GM23338 (cell line): ENCODE measurements around the gene STX17. TPM values are rescaled to one million over a fixed set of nuclear protein-coding genes. Genes with fewer than 3 reads are reported as not detected.

Source experiments
- ATAC-seq: fragments of 200-7000 bp; cut with Tn5 transposase; 3 replicates; pipeline ENCODE4 v1.9.1; 2020
- DNase-seq: peaks from one replicate; pipeline ENCODE4 v3.0.0-alpha.2; 2015; ENCODE audit warnings: low spot score
- H2AFZ ChIP-seq: fragments of 200-600 bp; sonication (generic); 2 replicates; pipeline ENCODE4 v1.8.0; 2016; ENCODE audit warnings: antibody characterized with exemption, mild to moderate bottlenecking, moderate library complexity
- H3F3A ChIP-seq: fragments of 200-600 bp; sonication (generic); replicated peaks from 2 replicates; pipeline ENCODE4 v1.8.0; 2017; ENCODE audit warnings: antibody characterized with exemption, mixed run types, low read depth
- H3K27ac ChIP-seq: fragments of 200-600 bp; sonication (generic); 2 replicates; pipeline ENCODE4 v1.6.1; 2016; ENCODE audit warnings: low read depth
- H3K27me3 ChIP-seq: fragments of 200-600 bp; sonication (generic); 2 replicates; pipeline ENCODE4 v1.8.0; 2016; ENCODE audit warnings: mild to moderate bottlenecking, mixed run types, moderate library complexity; ENCODE audit not compliant: insufficient read depth
- H3K36me3 ChIP-seq: fragments of 200-600 bp; sonication (generic); 2 replicates; pipeline ENCODE4 v1.8.0; 2016; ENCODE audit warnings: mild to moderate bottlenecking; ENCODE audit not compliant: insufficient read depth
- H3K4me1 ChIP-seq: fragments of 200-600 bp; sonication (generic); 2 replicates; pipeline ENCODE4 v1.8.0; 2016; ENCODE audit warnings: mild to moderate bottlenecking, moderate library complexity; ENCODE audit not compliant: insufficient read depth
- H3K4me2 ChIP-seq: fragments of 200-600 bp; sonication (generic); 2 replicates; pipeline ENCODE4 v1.7.1; 2017; ENCODE audit warnings: mixed run types
- H3K4me3 ChIP-seq: fragments of 200-600 bp; sonication (generic); 2 replicates; pipeline ENCODE4 v1.6.1; 2016; ENCODE audit warnings: mixed run types
- H3K79me2 ChIP-seq: fragments of 200-600 bp; sonication (generic); replicated peaks from 2 replicates; pipeline ENCODE4 v1.8.0; 2017; ENCODE audit warnings: mild to moderate bottlenecking; ENCODE audit not compliant: insufficient read depth
- H3K9me2 ChIP-seq: fragments of 200-600 bp; sonication (generic); 2 replicates; pipeline ENCODE4 v1.8.0; 2017; ENCODE audit not compliant: insufficient read depth
- H4K20me1 ChIP-seq: fragments of 200-600 bp; sonication (generic); replicated peaks from 2 replicates; pipeline ENCODE4 v1.8.0; 2017; ENCODE audit warnings: mild to moderate bottlenecking; ENCODE audit not compliant: insufficient read depth
- H3K27ac Mint-ChIP-seq: 2 replicates; pipeline ENCODE4 v1.8.0; 2020; ENCODE audit warnings: inconsistent platforms, mild to moderate bottlenecking, moderate library complexity, mixed read lengths
- H3K27me3 Mint-ChIP-seq: 3 replicates; pipeline ENCODE4 v1.8.0; 2022; ENCODE audit warnings: low read depth, mild to moderate bottlenecking, moderate library complexity, mixed read lengths, inconsistent platforms; ENCODE audit not compliant: insufficient read depth, poor library complexity
- H3K36me3 Mint-ChIP-seq: 3 replicates; pipeline ENCODE4 v1.8.0; 2021; ENCODE audit warnings: low read depth, mild to moderate bottlenecking, inconsistent platforms, moderate library complexity, mixed read lengths
- H3K4me1 Mint-ChIP-seq: 3 replicates; pipeline ENCODE4 v1.8.0; 2020; ENCODE audit warnings: mild to moderate bottlenecking, inconsistent platforms, mixed read lengths
- H3K4me3 Mint-ChIP-seq: 3 replicates; pipeline ENCODE4 v1.8.0; 2021; ENCODE audit warnings: moderate library complexity, mild to moderate bottlenecking, inconsistent platforms, mixed read lengths
- H3K9me3 Mint-ChIP-seq: 3 replicates; pipeline ENCODE4 v1.8.0; 2020; ENCODE audit warnings: moderate library complexity, mild to moderate bottlenecking, inconsistent platforms, mixed read lengths
- CREB1 ChIP-seq: fragments of 250-450 bp; sonication (Bioruptor Pico); IDR thresholded peaks from 2 replicates; pipeline ENCODE4 v1.5.0; 2020; ENCODE audit warnings: low read depth, mild to moderate bottlenecking, moderate library complexity
- JUNB ChIP-seq: IDR thresholded peaks from one replicate; pipeline ENCODE4 v1.6.1; 2016; ENCODE audit warnings: antibody characterized with exemption; ENCODE audit not compliant: unreplicated experiment
- NANOG ChIP-seq: IDR thresholded peaks from 2 replicates; pipeline ENCODE4 v1.6.1; 2016; ENCODE audit warnings: antibody characterized with exemption, borderline replicate concordance
- POLR2AphosphoS5 ChIP-seq: IDR thresholded peaks from 2 replicates; pipeline ENCODE4 v1.6.1; 2016; ENCODE audit warnings: antibody characterized with exemption, low read depth
- STAT1 ChIP-seq: IDR thresholded peaks from one replicate; pipeline ENCODE4 v1.6.1; 2016; ENCODE audit warnings: antibody characterized with exemption; ENCODE audit not compliant: unreplicated experiment
- ZNF114 ChIP-seq: fragments of 250-450 bp; sonication (Bioruptor Pico); IDR thresholded peaks from 2 replicates; pipeline ENCODE4 v1.5.0; 2020; ENCODE audit warnings: mild to moderate bottlenecking, moderate library complexity
- ZNF331 ChIP-seq: fragments of 250-450 bp; sonication (Bioruptor Pico); IDR thresholded peaks from 2 replicates; pipeline ENCODE4 v1.5.0; 2020; ENCODE audit warnings: low read depth, mild to moderate bottlenecking, moderate library complexity
- polyA plus RNA-seq: library from polyadenylated mRNA; unstranded; fragments of >200 nt; fragmentation: Nextera tagmentation; extraction: Ambion mirVana; gene quantifications from 2 replicates; pipeline ENCODE4 v1.2.1, GENCODE V29; 2016
- total RNA-seq: library from RNA; depleted of rRNA; stranded (reverse); fragments of >200 nt; shearing (Covaris generic); gene quantifications from 2 replicates; pipeline ENCODE4 v1.2.3, GENCODE V29; 2014
- TF ChIP-seq, protein P1 (sequence below): fragments of 250-450 bp; sonication (Bioruptor Pico); IDR thresholded peaks from 2 replicates; pipeline ENCODE4 v1.5.0; 2020; ENCODE audit warnings: mild to moderate bottlenecking, moderate library complexity
- TF ChIP-seq, protein P2 (sequence below): IDR thresholded peaks from 2 replicates; pipeline ENCODE4 v1.6.1; 2016; ENCODE audit warnings: antibody characterized with exemption

STX17 gene
- total and polyA plus RNA-seq, 2 experiments from 2014 or later: 12.9 to 24.2 TPM

DNA sequence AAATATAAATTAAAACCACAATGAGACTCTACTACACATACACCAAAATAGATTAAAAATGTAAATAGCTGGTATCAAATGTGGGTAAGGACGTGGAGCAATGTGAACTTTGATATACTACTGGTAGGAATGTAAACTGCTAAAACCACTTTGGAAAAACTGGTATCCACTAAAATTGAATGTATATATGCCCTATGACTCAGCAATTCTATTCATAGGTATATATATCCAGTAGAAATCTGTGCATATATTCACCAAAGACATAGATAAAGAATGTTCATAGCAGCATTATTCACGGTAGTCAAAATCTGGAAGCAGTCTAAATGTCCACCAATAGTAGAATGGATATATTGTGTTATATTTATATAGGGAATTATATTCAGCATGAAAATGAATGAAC lies 107.1 kb downstream of the STX17 start (continued):
- TF ChIP-seq, protein P1, sequence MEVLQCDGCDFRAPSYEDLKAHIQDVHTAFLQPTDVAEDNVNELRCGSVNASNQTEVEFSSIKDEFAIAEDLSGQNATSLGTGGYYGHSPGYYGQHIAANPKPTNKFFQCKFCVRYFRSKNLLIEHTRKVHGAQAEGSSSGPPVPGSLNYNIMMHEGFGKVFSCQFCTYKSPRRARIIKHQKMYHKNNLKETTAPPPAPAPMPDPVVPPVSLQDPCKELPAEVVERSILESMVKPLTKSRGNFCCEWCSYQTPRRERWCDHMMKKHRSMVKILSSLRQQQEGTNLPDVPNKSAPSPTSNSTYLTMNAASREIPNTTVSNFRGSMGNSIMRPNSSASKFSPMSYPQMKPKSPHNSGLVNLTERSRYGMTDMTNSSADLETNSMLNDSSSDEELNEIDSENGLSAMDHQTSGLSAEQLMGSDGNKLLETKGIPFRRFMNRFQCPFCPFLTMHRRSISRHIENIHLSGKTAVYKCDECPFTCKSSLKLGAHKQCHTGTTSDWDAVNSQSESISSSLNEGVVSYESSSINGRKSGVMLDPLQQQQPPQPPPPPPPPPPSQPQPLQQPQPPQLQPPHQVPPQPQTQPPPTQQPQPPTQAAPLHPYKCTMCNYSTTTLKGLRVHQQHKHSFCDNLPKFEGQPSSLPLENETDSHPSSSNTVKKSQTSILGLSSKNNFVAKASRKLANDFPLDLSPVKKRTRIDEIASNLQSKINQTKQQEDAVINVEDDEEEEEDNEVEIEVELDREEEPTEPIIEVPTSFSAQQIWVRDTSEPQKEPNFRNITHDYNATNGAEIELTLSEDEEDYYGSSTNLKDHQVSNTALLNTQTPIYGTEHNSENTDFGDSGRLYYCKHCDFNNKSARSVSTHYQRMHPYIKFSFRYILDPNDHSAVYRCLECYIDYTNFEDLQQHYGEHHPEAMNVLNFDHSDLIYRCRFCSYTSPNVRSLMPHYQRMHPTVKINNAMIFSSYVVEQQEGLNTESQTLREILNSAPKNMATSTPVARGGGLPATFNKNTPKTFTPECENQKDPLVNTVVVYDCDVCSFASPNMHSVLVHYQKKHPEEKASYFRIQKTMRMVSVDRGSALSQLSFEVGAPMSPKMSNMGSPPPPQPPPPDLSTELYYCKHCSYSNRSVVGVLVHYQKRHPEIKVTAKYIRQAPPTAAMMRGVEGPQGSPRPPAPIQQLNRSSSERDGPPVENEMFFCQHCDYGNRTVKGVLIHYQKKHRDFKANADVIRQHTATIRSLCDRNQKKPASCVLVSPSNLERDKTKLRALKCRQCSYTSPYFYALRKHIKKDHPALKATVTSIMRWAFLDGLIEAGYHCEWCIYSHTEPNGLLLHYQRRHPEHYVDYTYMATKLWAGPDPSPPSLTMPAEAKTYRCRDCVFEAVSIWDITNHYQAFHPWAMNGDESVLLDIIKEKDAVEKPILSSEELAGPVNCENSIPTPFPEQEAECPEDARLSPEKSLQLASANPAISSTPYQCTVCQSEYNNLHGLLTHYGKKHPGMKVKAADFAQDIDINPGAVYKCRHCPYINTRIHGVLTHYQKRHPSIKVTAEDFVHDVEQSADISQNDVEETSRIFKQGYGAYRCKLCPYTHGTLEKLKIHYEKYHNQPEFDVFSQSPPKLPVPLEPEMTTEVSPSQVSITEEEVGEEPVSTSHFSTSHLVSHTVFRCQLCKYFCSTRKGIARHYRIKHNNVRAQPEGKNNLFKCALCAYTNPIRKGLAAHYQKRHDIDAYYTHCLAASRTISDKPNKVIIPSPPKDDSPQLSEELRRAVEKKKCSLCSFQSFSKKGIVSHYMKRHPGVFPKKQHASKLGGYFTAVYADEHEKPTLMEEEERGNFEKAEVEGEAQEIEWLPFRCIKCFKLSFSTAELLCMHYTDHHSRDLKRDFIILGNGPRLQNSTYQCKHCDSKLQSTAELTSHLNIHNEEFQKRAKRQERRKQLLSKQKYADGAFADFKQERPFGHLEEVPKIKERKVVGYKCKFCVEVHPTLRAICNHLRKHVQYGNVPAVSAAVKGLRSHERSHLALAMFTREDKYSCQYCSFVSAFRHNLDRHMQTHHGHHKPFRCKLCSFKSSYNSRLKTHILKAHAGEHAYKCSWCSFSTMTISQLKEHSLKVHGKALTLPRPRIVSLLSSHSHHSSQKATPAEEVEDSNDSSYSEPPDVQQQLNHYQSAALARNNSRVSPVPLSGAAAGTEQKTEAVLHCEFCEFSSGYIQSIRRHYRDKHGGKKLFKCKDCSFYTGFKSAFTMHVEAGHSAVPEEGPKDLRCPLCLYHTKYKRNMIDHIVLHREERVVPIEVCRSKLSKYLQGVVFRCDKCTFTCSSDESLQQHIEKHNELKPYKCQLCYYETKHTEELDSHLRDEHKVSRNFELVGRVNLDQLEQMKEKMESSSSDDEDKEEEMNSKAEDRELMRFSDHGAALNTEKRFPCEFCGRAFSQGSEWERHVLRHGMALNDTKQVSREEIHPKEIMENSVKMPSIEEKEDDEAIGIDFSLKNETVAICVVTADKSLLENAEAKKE (CRISPR knock-in tag): no peak
- TF ChIP-seq CREB1 (CRISPR knock-in tag) (no peak), ZNF114 (no peak), STAT1 (no peak)

DNA sequence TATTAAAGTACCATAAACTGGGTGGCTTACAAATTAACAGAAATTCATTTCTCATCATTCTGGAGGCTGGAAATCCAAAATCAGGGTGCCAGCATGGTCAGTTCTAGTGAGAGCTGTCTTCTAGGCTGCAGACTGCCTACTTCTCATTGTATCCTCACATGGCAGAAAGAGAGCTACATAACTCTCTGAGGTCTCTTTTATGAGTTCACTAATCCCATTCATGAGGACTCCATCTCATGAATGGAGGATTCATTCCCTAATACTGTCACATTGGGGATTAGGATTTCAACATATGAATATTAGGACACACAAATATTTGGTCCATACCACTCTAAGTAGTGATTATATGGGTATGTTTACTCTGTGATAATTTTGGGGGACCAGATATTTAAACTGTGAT lies 108.4 kb downstream of the STX17 start:
- Histone ChIP-seq H3K36me3 (no peaks in the 10 kb centered on the region), H3K9me2 (no peaks in the 10 kb centered on the region), H3K79me2 (no peaks in the 10 kb centered on the region), H3K4me3 (no peak overlapping the region), H3K4me1 (no peaks in the 10 kb centered on the region), H3K4me2 (no peak overlapping the region), H3F3A (no peaks in the 10 kb centered on the region), H4K20me1 (no peaks in the 10 kb centered on the region), H2AFZ (no peak overlapping the region), H3K27me3 (no peaks in the 10 kb centered on the region), H3K27ac (no peak overlapping the region)
- Mint-ChIP-seq H3K27me3 (peaks cover 4% of the 10 kb centered on the region), H3K4me3 (no peak overlapping the region), H3K4me1 (no peaks in the 10 kb centered on the region), H3K9me3 (no peaks in the 10 kb centered on the region), H3K27ac (no peak overlapping the region), H3K36me3 (peaks cover under 1% of the 10 kb centered on the region; the same call in 2 of the 3 replicates)
- DNase-seq (no peak), ATAC-seq (no peak)
- TF ChIP-seq CREB1 (CRISPR knock-in tag): no peak
- no peak for TF ChIP-seq ZNF331 (CRISPR knock-in tag)
- no peak for TF ChIP-seq ZNF114
- TF ChIP-seq, protein P2, sequence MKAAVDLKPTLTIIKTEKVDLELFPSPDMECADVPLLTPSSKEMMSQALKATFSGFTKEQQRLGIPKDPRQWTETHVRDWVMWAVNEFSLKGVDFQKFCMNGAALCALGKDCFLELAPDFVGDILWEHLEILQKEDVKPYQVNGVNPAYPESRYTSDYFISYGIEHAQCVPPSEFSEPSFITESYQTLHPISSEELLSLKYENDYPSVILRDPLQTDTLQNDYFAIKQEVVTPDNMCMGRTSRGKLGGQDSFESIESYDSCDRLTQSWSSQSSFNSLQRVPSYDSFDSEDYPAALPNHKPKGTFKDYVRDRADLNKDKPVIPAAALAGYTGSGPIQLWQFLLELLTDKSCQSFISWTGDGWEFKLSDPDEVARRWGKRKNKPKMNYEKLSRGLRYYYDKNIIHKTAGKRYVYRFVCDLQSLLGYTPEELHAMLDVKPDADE: no peak
- TF ChIP-seq JUNB: no peak
- TF ChIP-seq POLR2AphosphoS5: no peak
- TF ChIP-seq, protein P1 (CRISPR knock-in tag): no peak
- no peak for TF ChIP-seq NANOG
- TF ChIP-seq STAT1: no peak
